Gastrocnemius medialis (tissue), 4 donors: Measurements from ENCODE around the gene SPSB1. TPM values are rescaled to one million over a fixed set of nuclear protein-coding genes. Genes with fewer than 3 reads are reported as not detected.

Experiments used
- ATAC-seq, 2 donors: fragments of 150-250 bp; one replicate each; pipeline ENCODE4 v1.9.1; 2016
- DNase-seq, 2 donors: peaks; one replicate each; pipeline ENCODE4 v3.0.0-alpha.2; 2019
- H3K27ac ChIP-seq, 4 donors: fragments of 200-600 bp; sonication (generic); 1 replicate in 1 of 4; 2 replicates in 3 of 4; pipeline ENCODE4 v1.5.1; 2016 to 2018; ENCODE audit warnings: mild to moderate bottlenecking in 2 of 4, moderate library complexity in 1 of 4
- H3K27me3 ChIP-seq, 3 donors: fragments of 200-600 bp; sonication (generic) in 2 of 3; 1 replicate in 1 of 3; 2 replicates in 2 of 3; pipeline versions ENCODE4 v1.5.1 to v1.6.0; 2016 to 2019; ENCODE audit warnings: mild to moderate bottlenecking in 1 of 3, moderate library complexity in 1 of 3
- H3K36me3 ChIP-seq, 2 donors: fragments of 200-600 bp; sonication (generic) in 1 of 2; one replicate each; pipeline ENCODE4 v1.5.1; 2017 to 2018
- H3K4me1 ChIP-seq, 2 donors: fragments of 200-600 bp; sonication (generic) in 1 of 2; one replicate each; pipeline ENCODE4 v1.5.1; 2016 to 2017; ENCODE audit warnings: mild to moderate bottlenecking in 2 of 2
- H3K4me3 ChIP-seq, 4 donors: fragments of 200-600 bp; sonication (generic) in 3 of 4; 1 replicate in 1 of 4; 2 replicates in 3 of 4; pipeline ENCODE4 v1.5.1; 2016 to 2019; ENCODE audit warnings: mild to moderate bottlenecking in 2 of 4
- H3K9me3 ChIP-seq, 3 donors: fragments of 200-600 bp; sonication (generic) in 2 of 3; 1 replicate in 1 of 3; 2 replicates in 2 of 3; pipeline ENCODE4 v1.5.1; 2016 to 2019
- CTCF ChIP-seq, 5 experiments: fragments of 450-650 bp in 3 of 5; fragments of 200-600 bp in 2 of 5; sonication (generic) in 2 of 5; IDR thresholded peaks in 4 of 5; conservative IDR thresholded peaks in 1 of 5; 1 replicate in 4 of 5; 2 replicates in 1 of 5; pipeline ENCODE4 v1.5.1; 2016 to 2019; ENCODE audit warnings: antibody characterized with exemption in 5 of 5, mild to moderate bottlenecking in 3 of 5, moderate library complexity in 3 of 5
- POLR2A ChIP-seq, 2 donors: fragments of 450-650 bp; IDR thresholded peaks; one replicate each; pipeline ENCODE4 v1.6.1; 2017; ENCODE audit warnings: antibody characterized with exemption in 2 of 2, mild to moderate bottlenecking in 2 of 2, moderate library complexity in 2 of 2
- in situ Hi-C, 4 donors: fragments of 200-750 bp; cut with MboI; loops; one replicate each; pipeline versions ENCODE4 v1.15.0 to v1.8.0; 2017; ENCODE audit warnings: low sequenced_read_pairs in 4 of 4
- intact Hi-C: fragments of 100-400 bp; cut with DNase I; formaldehyde crosslinking; loops from one replicate; pipeline ENCODE4 v1.15.1; 2023; ENCODE audit warnings: low total_unique reads
- total RNA-seq, 4 donors: library from RNA; depleted of rRNA; stranded (reverse); fragments of >200 nt; gene quantifications; one replicate each; pipeline versions ENCODE4 v1.1.0 to v1.2.3, GENCODE V29; 2016

The SPSB1 gene
- total RNA-seq, result 100 to 1,000 TPM in 1 of 4 donors, 10 to 100 TPM in 3; 40.4 to 161 (median 56.6) TPM

DNA sequence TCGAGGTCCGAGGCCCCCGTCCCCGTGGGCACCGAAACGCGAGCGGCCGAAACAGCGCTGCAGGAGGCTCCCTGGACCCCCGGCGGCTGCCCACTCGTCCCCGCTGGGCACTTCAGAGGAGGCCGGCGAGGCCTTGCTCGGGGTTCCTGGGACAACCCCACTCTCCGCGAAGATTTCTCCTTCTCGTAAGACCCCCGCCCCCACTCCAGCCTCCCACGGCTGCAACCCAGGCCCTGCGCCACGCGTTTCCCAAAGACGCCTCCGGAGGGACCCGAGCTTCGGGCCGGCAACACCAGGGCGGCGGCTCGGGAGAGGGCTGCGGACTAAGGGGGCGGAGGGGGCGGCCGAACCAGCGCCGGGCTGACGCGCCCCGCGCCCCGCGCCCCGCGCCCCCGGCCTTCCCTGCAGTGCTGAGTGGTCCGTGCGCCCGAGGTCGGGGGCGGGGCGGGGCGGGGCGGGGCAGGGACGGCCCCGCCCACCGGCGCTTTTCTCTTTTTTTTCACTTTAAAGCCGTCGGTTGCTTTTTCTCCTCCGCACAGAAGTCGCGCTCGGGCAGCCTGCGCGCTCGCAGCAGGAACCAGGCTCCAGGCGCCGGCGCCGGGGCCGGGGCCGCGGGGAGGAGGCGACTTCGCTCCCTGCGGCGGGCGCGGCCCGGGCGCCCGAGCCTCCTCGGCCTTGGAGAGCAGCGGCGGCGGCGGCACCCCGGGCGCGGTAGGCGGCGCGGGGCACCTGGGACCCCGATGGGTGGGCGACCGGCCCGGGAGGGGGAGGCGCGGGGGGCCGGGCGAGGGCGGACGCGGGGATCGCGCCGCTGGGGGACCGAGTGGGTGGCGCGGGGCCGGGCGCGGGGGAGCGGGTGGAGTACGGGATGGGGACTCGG, at the start of gene SPSB1:
SPSB1 (plus strand) TSS at position 534 of the 880 bp plus-strand sequence. CDS start 62,998 bp downstream, outside the sequence.
- Histone ChIP-seq H3K9me3 (peaks cover 0 to 6% (median 0%) of the 10 kb centered on the region in 3 donors), H3K4me3 (peak within 1 kb of the TSS; percentile 67 to 98 (median 86)), H3K36me3 (no peaks in the 10 kb centered on the region), H3K4me1 (peaks cover 18 to 39% of the 10 kb centered on the region in 2 donors), H3K27ac (peak within 1 kb of the TSS; percentile 80 to 95 (median 90)), H3K27me3 (no peaks in the 10 kb centered on the region)
- intact Hi-C loops (loop anchor here (5.0 kb wide), 1 partner anchor 70 kb away; no protein-coding TSS in a partner anchor), in situ Hi-C loops (no loop called here)
- DNase-seq (peak; percentile 62 to 67), ATAC-seq (peak; percentile 46 to 48)
- peak; percentile 95 to 97 for TF ChIP-seq POLR2A (IDR thresholded peaks at IDR 0.05)
- TF ChIP-seq CTCF (IDR thresholded peaks at IDR 0.05 in 4 of 5, conservative IDR thresholded peaks at IDR 0.05 in 1 of 5), result no peak

GRCh38 chr1:9243066-9243739, 49.5 kb upstream of the SPSB1 start:
- peaks cover 0 to 10% of the 10 kb centered on the region in 2 donors for H3K36me3 ChIP-seq
- TF ChIP-seq POLR2A (IDR thresholded peaks at IDR 0.05) (no peak), CTCF (IDR thresholded peaks at IDR 0.05 in 4 of 5, conservative IDR thresholded peaks at IDR 0.05 in 1 of 5) (no peak)
- H3K4me3 ChIP-seq, result peak overlapping the region; percentile 37 to 58 (median 53)
- peaks cover 97 to 98% of the 10 kb centered on the region in 2 donors for H3K4me1 ChIP-seq
- peak in 1 of 2 donors; percentile 32 for DNase-seq
- peak overlapping the region; percentile 86 to 99 (median 92) for H3K27ac ChIP-seq
- no peaks in the 10 kb centered on the region for H3K27me3 ChIP-seq
- ATAC-seq, result no peak
- intact Hi-C loops, result loop anchor here (5.0 kb wide), 2 partner anchors 134 to 309 kb away; no protein-coding TSS in a partner anchor
- no peaks in the 10 kb centered on the region for H3K9me3 ChIP-seq
- in situ Hi-C loops, result no loop called here

DNA sequence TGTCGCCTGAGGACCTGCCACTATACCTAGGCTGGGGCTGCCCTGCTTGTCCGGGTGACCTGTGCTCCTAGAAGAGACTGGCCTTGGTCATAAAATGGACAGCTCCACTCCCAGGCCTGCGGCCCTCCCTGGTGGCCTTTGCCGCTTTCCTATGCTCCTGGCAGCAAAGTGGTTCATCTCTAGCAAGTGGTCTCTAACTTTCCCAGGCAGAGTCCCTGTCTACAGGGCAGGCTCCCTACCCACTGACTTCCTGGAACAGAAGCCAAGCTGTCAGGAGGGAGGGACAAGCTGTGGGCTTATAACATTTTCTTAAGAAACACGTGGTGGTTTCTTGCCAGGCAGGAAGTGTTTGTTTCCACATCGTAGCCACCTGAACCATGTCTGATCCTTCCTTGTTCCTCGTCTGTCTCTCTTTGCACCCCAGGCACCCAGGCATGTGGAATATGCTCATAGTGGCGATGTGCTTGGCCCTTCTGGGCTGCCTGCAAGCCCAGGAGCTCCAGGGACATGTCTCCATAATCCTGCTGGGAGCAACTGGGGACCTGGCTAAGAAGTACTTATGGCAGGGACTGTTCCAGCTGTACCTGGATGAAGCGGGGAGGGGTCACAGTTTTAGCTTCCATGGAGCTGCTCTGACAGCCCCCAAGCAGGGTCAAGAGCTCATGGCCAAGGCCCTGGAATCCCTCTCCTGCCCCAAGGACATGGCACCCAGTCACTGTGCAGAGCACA, 48.0 kb upstream of the SPSB1 start:
- H3K4me1 ChIP-seq, result peaks cover 96 to 97% of the 10 kb centered on the region in 2 donors
- intact Hi-C loops, result loop anchor here (5.0 kb wide), 2 partner anchors 133 to 308 kb away; no protein-coding TSS in a partner anchor
- H3K36me3 ChIP-seq, result peaks cover 0 to 10% of the 10 kb centered on the region in 2 donors
- in situ Hi-C loops, result no loop called here
- DNase-seq (peak; percentile 46 to 78), ATAC-seq (peak in 1 of 2 donors; percentile 20)
- TF ChIP-seq CTCF (IDR thresholded peaks at IDR 0.05 in 4 of 5, conservative IDR thresholded peaks at IDR 0.05 in 1 of 5) (no peak), POLR2A (IDR thresholded peaks at IDR 0.05) (peak; percentile 51 to 71)
- no peaks in the 10 kb centered on the region for H3K9me3 ChIP-seq
- no peaks in the 10 kb centered on the region for H3K27me3 ChIP-seq
- peak overlapping the region in 2 of 4 donors; percentile 18 to 36 for H3K4me3 ChIP-seq
- H3K27ac ChIP-seq, result peak overlapping the region; percentile 86 to 99 (median 92)

GRCh38 chr1:9245230-9245619, 47.5 kb upstream of the SPSB1 start:
- in situ Hi-C loops, result no loop called here
- H3K36me3 ChIP-seq, result peaks cover 0 to 10% of the 10 kb centered on the region in 2 donors
- DNase-seq, result peak; percentile 36 to 86

More at GRCh38 chr1:9245230-9245619, 47.5 kb upstream of the SPSB1 start:
- TF ChIP-seq CTCF (IDR thresholded peaks at IDR 0.05 in 4 of 5, conservative IDR thresholded peaks at IDR 0.05 in 1 of 5) (no peak), POLR2A (IDR thresholded peaks at IDR 0.05) (peak; percentile 9 to 35)
- Histone ChIP-seq H3K9me3 (no peaks in the 10 kb centered on the region), H3K4me3 (peak overlapping the region in 2 of 4 donors; percentile 18 to 36), H3K27ac (peak overlapping the region; percentile 86 to 99 (median 92)), H3K27me3 (no peaks in the 10 kb centered on the region), H3K4me1 (peaks cover 95 to 97% of the 10 kb centered on the region in 2 donors)
- intact Hi-C loops, result no loop called here
- ATAC-seq, result peak in 1 of 2 donors; percentile 1
